Measurements from ENCODE around the gene C1QTNF6.

DNA sequence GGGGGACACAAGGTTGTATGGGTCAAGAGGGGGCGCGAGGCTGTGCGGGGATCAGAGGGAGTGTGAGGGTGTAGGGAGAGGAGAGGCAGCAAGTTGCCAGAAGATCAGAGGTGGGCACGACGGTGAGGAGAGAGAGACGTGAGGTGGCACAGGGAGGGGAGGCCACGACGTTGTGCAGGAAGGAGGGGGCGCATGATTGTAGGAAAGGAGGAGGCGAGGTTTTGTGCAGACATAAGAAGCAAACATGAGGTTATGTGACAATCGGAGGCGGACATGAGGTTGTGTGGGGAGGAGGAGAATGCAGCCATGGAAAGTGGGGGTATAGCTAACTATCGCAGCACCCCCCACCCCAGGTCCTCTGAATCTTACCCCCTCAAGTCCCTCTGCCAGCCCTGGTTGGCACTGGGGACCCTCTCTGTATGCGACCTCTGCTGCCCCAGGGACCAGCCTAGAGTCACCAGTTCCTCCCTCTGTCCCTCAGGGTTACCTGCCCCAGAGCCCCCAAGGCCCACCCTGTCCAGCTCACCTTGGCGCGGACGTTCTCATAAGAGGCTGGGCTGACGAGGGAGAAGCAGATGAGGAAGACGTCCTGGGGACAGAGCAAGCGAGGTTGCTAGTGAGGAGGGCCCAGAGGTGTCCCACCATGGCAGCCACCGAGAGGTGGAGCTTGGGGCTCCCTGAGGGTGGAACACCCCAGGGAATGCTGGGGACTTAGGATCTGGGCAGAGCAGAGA lies 43.5 kb upstream of the C1QTNF6 start:
- TF ChIP-seq, protein P1, sequence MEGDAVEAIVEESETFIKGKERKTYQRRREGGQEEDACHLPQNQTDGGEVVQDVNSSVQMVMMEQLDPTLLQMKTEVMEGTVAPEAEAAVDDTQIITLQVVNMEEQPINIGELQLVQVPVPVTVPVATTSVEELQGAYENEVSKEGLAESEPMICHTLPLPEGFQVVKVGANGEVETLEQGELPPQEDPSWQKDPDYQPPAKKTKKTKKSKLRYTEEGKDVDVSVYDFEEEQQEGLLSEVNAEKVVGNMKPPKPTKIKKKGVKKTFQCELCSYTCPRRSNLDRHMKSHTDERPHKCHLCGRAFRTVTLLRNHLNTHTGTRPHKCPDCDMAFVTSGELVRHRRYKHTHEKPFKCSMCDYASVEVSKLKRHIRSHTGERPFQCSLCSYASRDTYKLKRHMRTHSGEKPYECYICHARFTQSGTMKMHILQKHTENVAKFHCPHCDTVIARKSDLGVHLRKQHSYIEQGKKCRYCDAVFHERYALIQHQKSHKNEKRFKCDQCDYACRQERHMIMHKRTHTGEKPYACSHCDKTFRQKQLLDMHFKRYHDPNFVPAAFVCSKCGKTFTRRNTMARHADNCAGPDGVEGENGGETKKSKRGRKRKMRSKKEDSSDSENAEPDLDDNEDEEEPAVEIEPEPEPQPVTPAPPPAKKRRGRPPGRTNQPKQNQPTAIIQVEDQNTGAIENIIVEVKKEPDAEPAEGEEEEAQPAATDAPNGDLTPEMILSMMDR (conservative IDR thresholded peaks at IDR 0.05; ENCODE audit: low read depth, low read length): no peak
- TF ChIP-seq EZH2 (IDR thresholded peaks at IDR 0.05; ENCODE audit: borderline replicate concordance, low read depth, low read length, poor library complexity, severe bottlenecking): no peak

Data from A673 (cell line).